Colonic mucosa (tissue), 4 donors: ENCODE measurements around the gene FKBP1B. TPM values are rescaled to one million over a fixed set of nuclear protein-coding genes. Genes with fewer than 3 reads are reported as not detected.
"Not testable (repeated sequence)": the region's sequence is repeated elsewhere in the genome, so short reads cannot be mapped to it uniquely, and the experiment has no call there.

Experiments
- DNase-seq: peaks from one replicate; pipeline ENCODE4 v3.0.0-alpha.2; 2020
- H3K27ac ChIP-seq: fragments of 200-600 bp; one replicate; pipeline ENCODE4 v1.8.0; 2021
- H3K27me3 ChIP-seq: fragments of 200-600 bp; one replicate; pipeline ENCODE4 v1.8.0; 2021
- H3K36me3 ChIP-seq: fragments of 200-600 bp; one replicate; pipeline ENCODE4 v1.8.0; 2021
- H3K4me1 ChIP-seq: fragments of 200-600 bp; one replicate; pipeline ENCODE4 v1.8.0; 2021; ENCODE audit warnings: mild to moderate bottlenecking
- H3K4me3 ChIP-seq: fragments of 200-600 bp; one replicate; pipeline ENCODE4 v1.8.0; 2021
- H3K9ac ChIP-seq, 2 donors: one replicate each; pipeline ENCODE4 v1.7.0; 2013; ENCODE audit warnings: control low read depth in 2 of 2, low read depth in 2 of 2, low read length in 2 of 2
- H3K9me3 ChIP-seq: fragments of 200-600 bp; one replicate; pipeline ENCODE4 v1.8.0; 2021
- CTCF ChIP-seq: fragments of 200-600 bp; IDR thresholded peaks from one replicate; pipeline ENCODE4 v1.8.0; 2022; ENCODE audit warnings: antibody characterized with exemption, mild to moderate bottlenecking
- intact Hi-C: fragments of 100-400 bp; cut with DNase I; formaldehyde crosslinking; loops from one replicate; pipeline ENCODE4 v1.14.1; 2022
- total RNA-seq, 2 donors: library from RNA; stranded (reverse); fragmentation: NEBNext Ultra II Directional in 1 of 2; extraction: Animal tissue kit (Norgen Biotek cat#: 25700) in 1 of 2; gene quantifications; one replicate each; pipeline ENCODE4 v1.2.1, GENCODE V29; 2021
- donor health status: healthy.
- donor health status: DM: no; HTN: no; CAD: no.
- donor health status: DM: no; HTN: no; CAD: no.

Gene FKBP1B
- total RNA-seq, 2 donors from 2014 or later = 8.0 to 11.8 TPM

- Histone ChIP-seq H3K4me1 (no peaks in the 10 kb centered on the region), H3K27me3 (no peaks in the 10 kb centered on the region), H3K9me3 (no peaks in the 10 kb centered on the region), H3K36me3 (no peaks in the 10 kb centered on the region), H3K9ac (no peak overlapping the region), H3K4me3 (no peak overlapping the region), H3K27ac (no peak overlapping the region)
- no peak for DNase-seq
- intact Hi-C loops = no loop called here
- TF ChIP-seq CTCF = no peak
These were observed 37.5 kb downstream of the FKBP1B start for GRCh38 chr2:24087032-24087431.

DNA sequence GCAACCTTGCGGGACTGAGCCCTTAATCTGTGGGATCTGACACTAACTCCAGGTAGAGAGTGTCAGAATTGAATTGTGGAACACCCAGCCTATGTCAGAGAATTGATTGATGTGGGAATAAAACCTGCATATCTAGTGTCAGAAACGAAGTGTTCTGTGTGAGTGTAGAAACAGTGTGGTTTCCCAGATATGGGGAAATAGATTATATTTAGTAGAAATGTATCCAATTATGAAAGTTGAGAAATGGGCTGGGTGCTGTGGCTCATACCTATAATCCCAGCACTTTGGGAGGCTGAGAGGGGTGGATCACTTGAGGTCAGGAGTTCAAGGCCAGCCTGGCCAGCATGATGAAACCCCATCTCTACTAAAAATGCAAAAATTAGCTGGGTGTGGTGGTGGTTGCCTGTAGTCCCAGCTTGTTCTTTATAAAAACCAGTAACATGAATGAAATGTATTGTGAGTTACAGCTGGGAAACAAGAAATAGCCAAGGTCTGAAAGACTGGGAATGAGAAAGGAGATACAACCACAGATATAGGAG lies 39.3 kb downstream of the FKBP1B start:
- Histone ChIP-seq H3K9me3 (no peaks in the 10 kb centered on the region), H3K4me1 (no peaks in the 10 kb centered on the region), H3K36me3 (no peaks in the 10 kb centered on the region), H3K4me3 (no peak overlapping the region), H3K9ac (no peak overlapping the region), H3K27me3 (no peaks in the 10 kb centered on the region), H3K27ac (no peak overlapping the region)
- TF ChIP-seq CTCF = no peak
- no peak for DNase-seq
- intact Hi-C loops = no loop called here

DNA sequence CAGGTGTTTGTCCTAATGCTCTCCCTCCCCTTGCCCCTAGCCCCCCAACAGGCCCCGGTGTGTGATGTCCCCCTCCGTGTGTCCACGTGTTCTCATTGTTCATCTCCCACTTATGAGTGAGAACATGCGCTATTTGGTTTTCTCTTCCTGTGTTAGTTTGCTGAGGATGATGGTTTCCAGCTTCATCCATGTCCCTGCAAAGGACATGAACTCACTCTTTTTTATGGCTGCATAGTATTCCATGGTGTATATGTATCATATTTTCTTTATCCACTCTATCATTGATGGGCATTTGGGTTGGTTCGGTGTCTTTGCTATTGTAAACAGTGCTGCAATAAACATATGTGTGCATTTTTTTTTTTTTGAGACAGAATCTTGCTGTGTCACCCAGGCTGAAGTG lies 43.7 kb downstream of the FKBP1B start:
- H3K27ac ChIP-seq, H3K4me3 ChIP-seq, H3K9me3 ChIP-seq, intact Hi-C loops, H3K27me3 ChIP-seq, H3K4me1 ChIP-seq, H3K36me3 ChIP-seq, H3K9ac ChIP-seq, DNase-seq: not testable (repeated sequence)

GRCh38 chr2:24095171-24095677 lies 45.7 kb downstream of the FKBP1B start:
- H3K36me3 ChIP-seq, H3K4me1 ChIP-seq, intact Hi-C loops, H3K27me3 ChIP-seq, H3K27ac ChIP-seq, DNase-seq, H3K4me3 ChIP-seq, H3K9ac ChIP-seq, H3K9me3 ChIP-seq: not testable (repeated sequence)

GRCh38 chr2:24100732-24101131 lies 51.2 kb downstream of the FKBP1B start:
- H3K9me3 ChIP-seq, H3K4me3 ChIP-seq, H3K27ac ChIP-seq, H3K27me3 ChIP-seq, DNase-seq, H3K36me3 ChIP-seq, H3K4me1 ChIP-seq, intact Hi-C loops, H3K9ac ChIP-seq: not testable (repeated sequence)

DNA sequence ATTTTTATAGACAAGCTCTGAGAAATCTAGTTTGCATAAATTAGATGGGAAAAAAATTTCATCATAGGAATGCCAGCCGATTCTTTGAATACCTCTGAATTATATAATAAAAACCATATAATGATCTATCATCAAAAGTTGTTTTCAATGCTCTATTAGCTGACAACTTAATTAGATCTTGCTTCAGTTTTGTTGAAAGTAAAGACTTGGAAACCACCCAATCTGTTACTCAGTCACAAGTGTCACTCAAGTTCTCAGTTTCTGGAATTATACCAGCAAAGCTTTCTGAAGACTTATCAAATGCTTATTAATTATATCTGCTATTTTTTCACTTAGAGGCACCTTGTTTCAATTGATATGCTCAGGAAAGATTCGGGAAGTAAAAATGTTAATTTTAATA lies 52.5 kb downstream of the FKBP1B start:
- Histone ChIP-seq H3K9ac (no peak overlapping the region), H3K36me3 (no peaks in the 10 kb centered on the region), H3K4me3 (no peak overlapping the region), H3K9me3 (no peaks in the 10 kb centered on the region), H3K27me3 (no peaks in the 10 kb centered on the region), H3K27ac (no peak overlapping the region), H3K4me1 (no peaks in the 10 kb centered on the region)
- no peak for TF ChIP-seq CTCF
- DNase-seq = no peak
- intact Hi-C loops = no loop called here

DNA sequence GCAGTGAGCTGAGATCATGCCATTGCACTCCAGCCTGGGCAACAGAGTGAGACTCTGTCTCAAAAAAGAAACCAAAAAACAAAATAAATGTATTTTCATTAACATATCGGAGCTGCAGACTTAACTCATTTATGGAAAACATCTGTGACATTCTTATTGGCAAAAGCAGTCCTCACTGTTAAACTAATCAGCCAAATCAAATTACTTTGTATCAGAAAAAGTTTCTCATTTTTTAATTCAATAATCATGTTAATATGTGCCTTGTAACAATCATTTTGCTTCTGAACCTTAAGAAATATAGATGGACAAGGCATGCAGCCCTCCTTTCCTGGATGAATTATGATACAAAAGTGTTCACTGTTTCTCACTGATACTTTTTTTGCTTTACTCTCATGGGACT lies 53.1 kb downstream of the FKBP1B start:
- Histone ChIP-seq H3K4me1 (no peaks in the 10 kb centered on the region), H3K27me3 (no peaks in the 10 kb centered on the region), H3K36me3 (no peaks in the 10 kb centered on the region), H3K9ac (no peak overlapping the region), H3K4me3 (no peak overlapping the region), H3K27ac (no peak overlapping the region), H3K9me3 (no peaks in the 10 kb centered on the region)
- TF ChIP-seq CTCF = no peak
- intact Hi-C loops = no loop called here
- no peak for DNase-seq
